ENCODE data around the gene AMIGO3. TPM values are rescaled to one million over a fixed set of nuclear protein-coding genes. Genes with fewer than 3 reads are reported as not detected.
"Not testable (repeated sequence)": the region's sequence is repeated elsewhere in the genome, so short reads cannot be mapped to it uniquely, and the experiment has no call there.

The AMIGO3 gene
- total and polyA plus RNA-seq, 2 experiments from 2014 or later: 2.6 to 5.2 TPM

DNA sequence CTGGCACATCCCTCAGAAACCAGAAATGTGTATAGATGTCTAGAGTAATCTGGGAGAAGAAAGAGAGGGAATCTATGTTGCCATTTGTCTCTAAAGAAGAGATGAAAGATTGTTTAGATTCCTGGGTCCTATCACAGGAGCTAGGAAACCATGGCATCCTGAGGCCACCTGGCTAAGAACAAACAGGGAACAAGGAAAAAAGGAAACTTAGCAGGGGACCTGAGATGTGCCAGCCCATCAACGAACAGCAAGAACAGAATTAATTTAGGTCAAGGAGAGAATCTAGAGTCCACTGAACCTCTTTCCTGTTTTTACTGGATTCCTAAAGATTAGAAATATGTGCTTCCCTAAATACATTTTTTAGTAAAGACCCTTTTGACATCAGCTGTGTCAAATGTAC lies 36.6 kb upstream of the AMIGO3 start:
- Histone ChIP-seq H3K27ac (no peak overlapping the region), H3K36me3 (no peaks in the 10 kb centered on the region), H3K27me3 (no peaks in the 10 kb centered on the region), H3K4me3 (no peak overlapping the region), H3K9me3 (ENCODE audit: low read depth) (no peaks in the 10 kb centered on the region), H3K4me1 (ENCODE audit: low read depth) (no peaks in the 10 kb centered on the region)
- no peak for DNase-seq (ENCODE audit: low read depth in 1 of 2, low spot score in 1 of 2)
- TF ChIP-seq, protein P1, sequence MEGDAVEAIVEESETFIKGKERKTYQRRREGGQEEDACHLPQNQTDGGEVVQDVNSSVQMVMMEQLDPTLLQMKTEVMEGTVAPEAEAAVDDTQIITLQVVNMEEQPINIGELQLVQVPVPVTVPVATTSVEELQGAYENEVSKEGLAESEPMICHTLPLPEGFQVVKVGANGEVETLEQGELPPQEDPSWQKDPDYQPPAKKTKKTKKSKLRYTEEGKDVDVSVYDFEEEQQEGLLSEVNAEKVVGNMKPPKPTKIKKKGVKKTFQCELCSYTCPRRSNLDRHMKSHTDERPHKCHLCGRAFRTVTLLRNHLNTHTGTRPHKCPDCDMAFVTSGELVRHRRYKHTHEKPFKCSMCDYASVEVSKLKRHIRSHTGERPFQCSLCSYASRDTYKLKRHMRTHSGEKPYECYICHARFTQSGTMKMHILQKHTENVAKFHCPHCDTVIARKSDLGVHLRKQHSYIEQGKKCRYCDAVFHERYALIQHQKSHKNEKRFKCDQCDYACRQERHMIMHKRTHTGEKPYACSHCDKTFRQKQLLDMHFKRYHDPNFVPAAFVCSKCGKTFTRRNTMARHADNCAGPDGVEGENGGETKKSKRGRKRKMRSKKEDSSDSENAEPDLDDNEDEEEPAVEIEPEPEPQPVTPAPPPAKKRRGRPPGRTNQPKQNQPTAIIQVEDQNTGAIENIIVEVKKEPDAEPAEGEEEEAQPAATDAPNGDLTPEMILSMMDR (IDR thresholded peaks at IDR 0.05; ENCODE audit: low read depth, low read length): no peak

DNA sequence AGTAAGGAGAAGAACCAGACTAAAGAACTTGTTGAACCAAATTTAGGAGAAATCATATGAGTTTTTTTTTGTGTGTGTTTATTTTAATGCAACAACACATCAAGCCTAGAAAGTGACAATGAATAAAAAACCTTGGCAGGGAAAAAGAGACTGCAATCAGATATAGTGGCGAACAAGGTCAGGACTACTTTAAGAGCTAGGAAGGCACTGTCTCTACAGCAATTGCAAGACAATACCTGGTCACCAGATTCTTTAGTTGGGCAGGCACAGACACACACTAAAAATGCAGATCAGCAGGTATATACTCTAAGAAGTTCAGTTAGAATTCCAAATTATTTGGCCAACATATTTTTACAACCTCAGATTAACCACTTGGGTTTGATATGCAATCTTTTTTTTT lies 35.1 kb upstream of the AMIGO3 start:
- Histone ChIP-seq H3K27me3 (no peaks in the 10 kb centered on the region), H3K9me3 (ENCODE audit: low read depth) (no peaks in the 10 kb centered on the region), H3K36me3 (no peaks in the 10 kb centered on the region), H3K27ac (no peak overlapping the region), H3K4me3 (no peak overlapping the region), H3K4me1 (ENCODE audit: low read depth) (no peaks in the 10 kb centered on the region)
- TF ChIP-seq, protein P1 (IDR thresholded peaks at IDR 0.05; ENCODE audit: low read depth, low read length): no peak
- no peak for DNase-seq (ENCODE audit: low read depth in 1 of 2, low spot score in 1 of 2)

GRCh38 chr3:49751501-49751900 lies 32.0 kb upstream of the AMIGO3 start:
- TF ChIP-seq, protein P1 (IDR thresholded peaks at IDR 0.05; ENCODE audit: low read depth, low read length): no peak
- Histone ChIP-seq H3K4me3 (no peak overlapping the region), H3K9me3 (ENCODE audit: low read depth) (no peaks in the 10 kb centered on the region), H3K4me1 (ENCODE audit: low read depth) (no peaks in the 10 kb centered on the region), H3K27ac (no peak overlapping the region), H3K36me3 (peaks cover 12% of the 10 kb centered on the region), H3K27me3 (no peaks in the 10 kb centered on the region)
- peak in 1 of 2 donors; percentile 10 for DNase-seq (ENCODE audit: low read depth in 1 of 2, low spot score in 1 of 2)

- H3K4me1 ChIP-seq (ENCODE audit: low read depth): no peaks in the 10 kb centered on the region
- TF ChIP-seq, protein P1 (IDR thresholded peaks at IDR 0.05; ENCODE audit: low read depth, low read length): no peak
- no peaks in the 10 kb centered on the region for H3K9me3 ChIP-seq (ENCODE audit: low read depth)
- no peaks in the 10 kb centered on the region for H3K27me3 ChIP-seq
- DNase-seq (ENCODE audit: low read depth in 1 of 2, low spot score in 1 of 2): no peak
- H3K27ac ChIP-seq: no peak overlapping the region
- H3K4me3 ChIP-seq: no peak overlapping the region
- peaks cover 12% of the 10 kb centered on the region for H3K36me3 ChIP-seq
These were observed 30.6 kb upstream of the AMIGO3 start for GRCh38 chr3:49750056-49750455.

GRCh38 chr3:49748874-49749273 lies 29.4 kb upstream of the AMIGO3 start:
- H3K27ac ChIP-seq; H3K4me3 ChIP-seq; H3K4me1 ChIP-seq (ENCODE audit: low read depth); DNase-seq (ENCODE audit: low read depth in 1 of 2, low spot score in 1 of 2); H3K9me3 ChIP-seq (ENCODE audit: low read depth); H3K27me3 ChIP-seq: not testable (repeated sequence)
- peaks cover 12% of the 10 kb centered on the region for H3K36me3 ChIP-seq

DNA sequence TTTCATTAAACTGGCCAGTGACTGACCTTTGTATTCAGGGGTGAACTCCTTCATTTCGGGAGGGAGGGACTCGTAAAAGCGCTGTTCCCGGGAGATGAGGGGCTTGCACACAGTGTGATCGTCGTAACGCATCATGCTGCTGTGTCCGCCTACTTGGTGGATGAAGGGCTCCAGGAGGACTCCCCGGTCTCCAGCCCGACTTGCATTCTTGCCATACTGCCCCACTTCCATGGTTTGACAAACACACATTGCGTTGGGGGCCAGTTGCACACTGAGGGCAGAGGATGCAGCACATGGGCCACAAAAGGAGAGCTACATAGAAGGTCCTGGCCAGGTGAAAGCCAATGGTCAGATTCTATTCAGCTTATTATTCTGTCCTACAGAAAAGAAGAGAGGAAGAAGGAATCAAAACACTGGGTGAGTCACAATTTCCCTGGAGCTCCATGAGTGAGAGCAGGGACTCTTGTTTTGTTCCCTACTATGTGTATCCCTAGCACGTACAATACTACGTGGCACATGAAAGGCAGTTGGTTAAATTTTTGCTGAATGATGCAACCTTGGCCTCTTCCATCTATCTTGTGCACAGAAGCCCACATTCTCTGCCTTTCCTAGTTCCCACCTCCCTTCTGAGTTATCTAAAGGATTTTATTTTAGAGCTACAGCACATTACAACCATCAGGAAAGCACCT lies 28.5 kb upstream of the AMIGO3 start:
- TF ChIP-seq, protein P1 (IDR thresholded peaks at IDR 0.05; ENCODE audit: low read depth, low read length): no peak
- no peaks in the 10 kb centered on the region for H3K4me1 ChIP-seq (ENCODE audit: low read depth)
- H3K4me3 ChIP-seq: no peak overlapping the region
- no peak overlapping the region for H3K27ac ChIP-seq
- H3K36me3 ChIP-seq: peaks cover 12% of the 10 kb centered on the region
- peak in 1 of 2 donors; percentile 64 for DNase-seq (ENCODE audit: low read depth in 1 of 2, low spot score in 1 of 2)
- no peaks in the 10 kb centered on the region for H3K27me3 ChIP-seq
- H3K9me3 ChIP-seq (ENCODE audit: low read depth): no peaks in the 10 kb centered on the region
